GM12892 (cell line): ENCODE data around the gene GRIN3A.
"Not testable (repeated sequence)": the region's sequence is repeated elsewhere in the genome, so short reads cannot be mapped to it uniquely, and the experiment has no call there.

Source experiments
- DNase-seq: peaks from one replicate; pipeline ENCODE4 v3.0.0; 2011; ENCODE audit not compliant: insufficient read length
- FAIRE-seq: peaks from 2 replicates; lab custom pipeline; 2011; peaks lifted over from hg19 to GRCh38; lab: Jason Lieb, UNC
- POLR2A ChIP-seq: IDR thresholded peaks from 2 replicates; pipeline ENCODE4 v1.6.1; 2011; ENCODE audit warnings: low read depth, low read length, control low read depth
- POLR2AphosphoS5 ChIP-seq: IDR thresholded peaks from 2 replicates; pipeline ENCODE4 v1.6.1; 2011; ENCODE audit warnings: low read depth, low read length, control low read depth
- TAF1 ChIP-seq: IDR thresholded peaks from 2 replicates; pipeline ENCODE4 v1.6.1; 2011; ENCODE audit warnings: low read depth, mild to moderate bottlenecking, control low read depth, low read length, borderline replicate concordance

GRIN3A gene

DNA sequence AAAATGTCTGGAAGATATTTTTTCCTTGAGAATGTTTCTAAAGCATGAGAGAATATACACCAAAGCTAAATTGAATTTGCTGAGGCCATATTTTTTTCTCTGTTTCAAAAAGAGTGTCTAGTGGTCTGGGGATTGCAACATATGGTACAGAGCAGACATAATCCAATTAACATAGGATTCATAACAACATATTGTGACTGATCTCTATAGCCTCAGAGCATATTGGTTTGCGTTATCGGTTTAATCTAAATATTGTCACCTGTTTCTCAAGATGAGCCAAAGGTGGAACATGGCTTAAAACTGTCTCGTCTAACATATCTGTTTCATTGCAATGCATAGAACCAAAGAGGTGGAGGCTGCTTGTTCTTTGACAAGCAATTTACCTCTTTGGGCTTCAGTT is 147.5 kb downstream of the GRIN3A start:
- no peak for TF ChIP-seq TAF1
- no peak for TF ChIP-seq POLR2A
- no peak for TF ChIP-seq POLR2AphosphoS5
- no peak for FAIRE-seq
- DNase-seq = no peak

DNA sequence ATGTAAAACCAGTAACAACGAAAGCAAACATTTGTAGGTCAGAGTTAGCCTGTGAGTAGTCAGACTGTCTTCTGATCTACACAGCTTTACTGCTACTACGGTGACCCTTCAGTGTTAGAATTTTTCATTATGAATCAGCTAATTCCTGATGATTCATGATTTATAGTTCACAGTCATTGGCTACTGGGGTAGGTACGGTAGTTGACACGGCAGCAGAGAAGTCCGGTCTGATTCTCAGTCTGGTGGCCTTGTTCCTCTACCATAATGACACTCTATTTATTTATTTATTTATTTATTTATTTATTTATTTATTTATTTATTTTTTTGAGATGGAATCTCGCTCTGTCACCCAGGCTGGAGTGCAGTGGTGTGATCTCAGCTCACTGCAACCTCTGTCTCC is 148.4 kb downstream of the GRIN3A start:
- not testable (repeated sequence) for FAIRE-seq, DNase-seq

- TF ChIP-seq TAF1 (no peak), POLR2AphosphoS5 (no peak), POLR2A (no peak)
- DNase-seq (no peak), FAIRE-seq (no peak)
Observed at GRCh38 chr9:101587332-101588043, 151.0 kb downstream of the GRIN3A start.

DNA sequence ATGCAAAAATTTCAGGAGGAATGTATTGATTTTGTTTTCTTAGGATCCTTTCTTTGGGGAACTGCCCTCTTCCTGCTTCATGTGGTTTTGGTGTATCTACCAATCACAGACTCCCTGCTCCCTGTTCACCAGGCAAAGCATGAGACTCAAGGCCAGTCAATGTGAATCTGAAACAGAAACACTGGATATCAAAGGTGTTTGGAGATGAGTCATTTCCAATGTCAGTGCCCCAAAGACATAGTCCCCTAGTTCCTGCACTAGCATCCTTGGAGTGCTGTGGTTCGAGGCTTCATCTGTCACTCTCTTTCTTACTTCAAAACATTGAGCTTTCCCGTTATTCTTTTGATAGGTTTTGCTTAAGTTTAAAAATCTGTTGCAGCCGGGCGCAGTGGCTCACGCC is 151.8 kb downstream of the GRIN3A start:
- TF ChIP-seq TAF1 (no peak), POLR2A (no peak), POLR2AphosphoS5 (no peak)
- DNase-seq = no peak
- FAIRE-seq = no peak

DNA sequence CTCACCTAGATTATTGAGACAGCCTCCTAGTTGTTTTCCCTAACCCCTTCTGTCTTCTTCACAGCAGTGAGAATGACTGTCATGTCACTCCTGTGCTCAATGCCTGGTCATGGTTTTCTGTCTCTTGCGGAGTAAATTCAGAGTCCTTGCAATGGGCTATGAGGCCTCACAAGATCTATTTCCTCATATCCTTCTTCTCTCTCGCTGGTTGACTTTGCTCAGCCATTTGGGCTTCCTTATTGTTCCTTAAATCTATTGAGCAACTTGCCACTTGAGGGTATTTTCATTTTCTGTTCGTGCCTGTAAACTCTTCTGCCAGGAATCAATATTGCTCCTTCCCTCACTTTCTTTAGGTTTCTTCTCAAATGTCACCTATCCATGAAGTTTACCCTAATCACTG is 152.7 kb downstream of the GRIN3A start:
- DNase-seq (no peak), FAIRE-seq (no peak)
- TF ChIP-seq POLR2AphosphoS5 = no peak
- TF ChIP-seq POLR2A = no peak
- no peak for TF ChIP-seq TAF1

- FAIRE-seq (no peak), DNase-seq (no peak)
- no peak for TF ChIP-seq POLR2A
- TF ChIP-seq TAF1 = no peak
- no peak for TF ChIP-seq POLR2AphosphoS5
Observed at GRCh38 chr9:101582553-101582952, 155.9 kb downstream of the GRIN3A start.

DNA sequence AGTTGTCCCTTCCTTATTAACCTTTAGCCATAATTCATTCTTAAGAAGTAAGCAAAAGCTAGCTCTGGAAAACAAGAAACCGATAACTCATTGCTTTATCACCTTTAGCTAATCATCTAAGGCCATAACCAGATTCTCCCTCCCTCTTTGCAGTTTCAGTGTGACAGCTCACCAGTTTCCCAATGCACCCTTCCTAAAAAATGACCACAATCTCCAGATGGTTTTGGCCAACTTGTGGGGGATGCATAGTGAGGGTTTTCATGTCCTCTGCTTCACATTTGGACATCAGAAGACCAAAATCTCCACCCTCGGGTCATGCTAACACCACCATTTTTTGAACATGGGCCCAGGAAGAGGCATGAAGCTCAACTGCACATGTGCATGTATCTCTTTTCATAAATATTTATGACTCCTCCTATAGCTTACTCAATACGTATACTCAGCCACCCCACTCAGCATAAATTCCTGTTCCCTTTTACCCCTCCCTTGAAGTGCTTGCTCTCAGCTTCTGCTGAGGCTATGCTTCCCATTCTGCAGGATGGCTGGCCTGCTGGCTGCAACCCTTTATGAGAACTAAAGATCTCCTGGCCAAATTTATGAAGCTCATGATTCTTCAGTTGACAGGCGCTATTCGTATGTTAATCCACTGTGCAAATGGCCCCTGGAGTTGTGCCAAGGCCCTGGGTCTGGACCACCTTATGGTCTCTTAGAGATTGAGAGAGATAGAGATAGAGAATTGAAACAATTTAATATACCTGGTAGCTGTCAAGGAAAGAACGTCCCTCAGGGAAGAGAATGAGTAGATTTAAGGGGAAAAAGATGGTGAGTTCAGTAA is 158.5 kb downstream of the GRIN3A start:
- TF ChIP-seq POLR2A (no peak), POLR2AphosphoS5 (no peak), TAF1 (no peak)
- DNase-seq (no peak), FAIRE-seq (no peak)

GRCh38 chr9:101578378-101578777 is 160.1 kb downstream of the GRIN3A start:
- no peak for FAIRE-seq
- TF ChIP-seq TAF1 (no peak), POLR2A (no peak), POLR2AphosphoS5 (no peak)
- no peak for DNase-seq

GRCh38 chr9:101574731-101575333 is 163.6 kb downstream of the GRIN3A start:
- DNase-seq (no peak), FAIRE-seq (no peak)
- no peak for TF ChIP-seq POLR2A
- TF ChIP-seq TAF1 = no peak
- no peak for TF ChIP-seq POLR2AphosphoS5

DNA sequence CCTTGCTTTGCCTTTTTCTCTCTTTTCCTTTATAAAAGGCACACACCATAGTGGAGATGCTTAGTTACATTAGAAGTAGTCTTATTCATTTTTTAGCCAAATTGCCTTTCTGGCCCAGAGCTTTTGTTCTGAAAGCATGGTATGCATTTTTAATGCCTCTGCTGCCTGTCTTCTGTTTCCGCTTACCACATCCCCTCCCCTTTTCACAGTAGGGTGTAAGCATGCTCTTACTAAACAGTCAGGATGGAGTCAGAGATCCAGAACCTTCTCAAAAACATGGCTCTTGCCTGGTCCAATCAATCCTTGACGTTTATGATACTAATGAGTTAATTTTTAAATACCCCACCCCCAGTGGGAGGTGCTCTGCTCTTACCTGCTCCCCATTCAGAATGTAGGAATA is 166.1 kb downstream of the GRIN3A start:
- DNase-seq (no peak), FAIRE-seq (no peak)
- TF ChIP-seq POLR2A = no peak

GRCh38 chr9:101571114-101571513 is 167.3 kb downstream of the GRIN3A start:
- FAIRE-seq = no peak
- TF ChIP-seq POLR2AphosphoS5 (no peak), POLR2A (no peak), TAF1 (no peak)

More at GRCh38 chr9:101571114-101571513, 167.3 kb downstream of the GRIN3A start:
- DNase-seq = no peak
